ENCODE data around the gene PTOV1.

GRCh38 chr19:49877020-49877878 is 26.3 kb downstream of the PTOV1 start, which contains the start of the genes AKT1S1 and TBC1D17:
- TF ChIP-seq CTCF (IDR thresholded peaks at IDR 0.05; ENCODE audit: low read length) (no peak), EZH2 (IDR thresholded peaks at IDR 0.05; ENCODE audit: borderline replicate concordance, low read length) (no peak)

Measured in OCI-LY1 (cell line).